ENCODE measurements around the gene LAMP1. TPM values are rescaled to one million over a fixed set of nuclear protein-coding genes. Genes with fewer than 3 reads are reported as not detected.

The LAMP1 gene
- total and polyA plus RNA-seq, 2 donors (not counting 1 experiment from before 2014, with no cell fraction given), result 52.1 to 96.1 TPM

DNA sequence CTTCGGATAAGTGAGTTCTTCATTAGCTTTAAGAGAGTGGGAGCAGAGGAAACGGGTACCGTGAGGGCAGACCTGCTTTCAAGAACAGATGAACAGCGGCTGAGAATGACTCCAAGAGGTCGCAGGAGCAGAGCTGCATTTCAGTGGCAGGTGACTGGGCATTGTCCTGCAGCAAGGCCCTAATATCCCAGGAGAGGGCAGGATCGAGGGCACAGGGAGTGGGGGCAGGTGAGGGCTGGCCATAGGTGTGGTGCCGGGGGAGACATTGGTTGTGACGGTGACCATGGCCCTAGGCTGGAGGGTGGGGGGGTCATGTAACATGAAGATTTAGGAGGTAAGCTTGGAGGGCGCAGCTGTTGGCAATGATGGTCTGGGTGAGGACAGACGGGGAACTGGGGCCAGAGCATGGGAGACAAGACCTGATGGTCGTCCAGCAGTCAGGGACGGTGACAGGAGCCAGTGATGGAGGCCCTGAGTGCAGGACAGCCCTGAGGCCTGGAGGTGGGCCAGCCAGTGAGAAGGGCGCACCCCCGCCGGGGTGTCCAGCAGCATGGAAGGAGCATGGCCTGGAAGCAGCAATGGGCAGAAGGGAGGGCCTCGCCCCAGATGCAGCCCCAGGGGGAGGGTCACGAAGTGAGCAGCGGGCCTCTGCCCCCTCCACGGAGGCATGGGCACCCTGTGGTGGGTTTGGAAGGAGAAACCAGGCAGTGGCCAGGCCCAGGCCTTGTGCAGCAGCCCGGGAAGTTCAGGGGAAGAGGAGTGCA is 29.2 kb upstream of the LAMP1 start:
- ATAC-seq (ENCODE audit: low read depth) (no peak), DNase-seq (no peak)
- Histone ChIP-seq H2AFZ (ENCODE audit: insufficient read depth, low read depth, low read length, poor library complexity, severe bottlenecking) (no peak overlapping the region), H3K4me1 (ENCODE audit: control insufficient read depth in 2 of 2, insufficient read depth in 2 of 2, low read length in 2 of 2) (no peaks in the 10 kb centered on the region), H3K9me3 (ENCODE audit: control extremely low read depth in 1 of 3, control insufficient read depth in 2 of 3, insufficient read depth in 1 of 3, low read length in 2 of 3) (no peaks in the 10 kb centered on the region), H3K36me3 (replicated peaks in 1 of 2; ENCODE audit: control extremely low read depth in 1 of 2, control insufficient read depth in 1 of 2, extremely low read depth in 1 of 2, insufficient read depth in 2 of 2, low read length in 1 of 2) (peaks cover 5 to 16% of the 10 kb centered on the region in 2 experiments), H3K27me3 (replicated peaks in 1 of 4; ENCODE audit: control extremely low read depth in 1 of 4, control insufficient read depth in 3 of 4, insufficient read depth in 4 of 4, low read length in 3 of 4) (no peaks in the 10 kb centered on the region), H3K79me2 (ENCODE audit: control insufficient read depth, insufficient read depth, low read length) (no peaks in the 10 kb centered on the region), H3K27ac (ENCODE audit: low read length in 2 of 2) (no peak overlapping the region), H3K4me3 (ENCODE audit: control extremely low read depth in 1 of 5, extremely low read depth in 1 of 5, insufficient read depth in 1 of 5, low read depth in 2 of 5, low read length in 4 of 5) (no peak overlapping the region), H4K20me1 (ENCODE audit: control insufficient read depth, insufficient read depth, low read length, poor library complexity, severe bottlenecking) (no peaks in the 10 kb centered on the region), H3K9ac (ENCODE audit: low read length) (no peak overlapping the region), H3K4me2 (replicated peaks; ENCODE audit: low read depth, low read length, poor library complexity, severe bottlenecking) (no peak overlapping the region)
- Mint-ChIP-seq H3K27ac (no peak overlapping the region), H3K4me3 (no peak overlapping the region), H3K27me3 (no peaks in the 10 kb centered on the region), H3K9me3 (ENCODE audit: insufficient read depth) (no peaks in the 10 kb centered on the region), H3K4me1 (no peaks in the 10 kb centered on the region)
- intact Hi-C loops (cut with micrococcal nuclease), result no loop called here
- TF ChIP-seq EZH2 (IDR thresholded peaks at IDR 0.05; ENCODE audit: borderline replicate concordance, insufficient read depth, low read depth, low read length, poor library complexity, severe bottlenecking), result no peak
- TF ChIP-seq, protein P1, sequence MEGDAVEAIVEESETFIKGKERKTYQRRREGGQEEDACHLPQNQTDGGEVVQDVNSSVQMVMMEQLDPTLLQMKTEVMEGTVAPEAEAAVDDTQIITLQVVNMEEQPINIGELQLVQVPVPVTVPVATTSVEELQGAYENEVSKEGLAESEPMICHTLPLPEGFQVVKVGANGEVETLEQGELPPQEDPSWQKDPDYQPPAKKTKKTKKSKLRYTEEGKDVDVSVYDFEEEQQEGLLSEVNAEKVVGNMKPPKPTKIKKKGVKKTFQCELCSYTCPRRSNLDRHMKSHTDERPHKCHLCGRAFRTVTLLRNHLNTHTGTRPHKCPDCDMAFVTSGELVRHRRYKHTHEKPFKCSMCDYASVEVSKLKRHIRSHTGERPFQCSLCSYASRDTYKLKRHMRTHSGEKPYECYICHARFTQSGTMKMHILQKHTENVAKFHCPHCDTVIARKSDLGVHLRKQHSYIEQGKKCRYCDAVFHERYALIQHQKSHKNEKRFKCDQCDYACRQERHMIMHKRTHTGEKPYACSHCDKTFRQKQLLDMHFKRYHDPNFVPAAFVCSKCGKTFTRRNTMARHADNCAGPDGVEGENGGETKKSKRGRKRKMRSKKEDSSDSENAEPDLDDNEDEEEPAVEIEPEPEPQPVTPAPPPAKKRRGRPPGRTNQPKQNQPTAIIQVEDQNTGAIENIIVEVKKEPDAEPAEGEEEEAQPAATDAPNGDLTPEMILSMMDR (IDR thresholded peaks at IDR 0.05), result no peak
- CTCF ChIA-PET, result no interaction called here
- 96% methylated on average over 20 of the region's 20 CpGs for WGBS (ENCODE audit: insufficient coverage)
- POLR2A ChIA-PET, result no interaction called here

DNA sequence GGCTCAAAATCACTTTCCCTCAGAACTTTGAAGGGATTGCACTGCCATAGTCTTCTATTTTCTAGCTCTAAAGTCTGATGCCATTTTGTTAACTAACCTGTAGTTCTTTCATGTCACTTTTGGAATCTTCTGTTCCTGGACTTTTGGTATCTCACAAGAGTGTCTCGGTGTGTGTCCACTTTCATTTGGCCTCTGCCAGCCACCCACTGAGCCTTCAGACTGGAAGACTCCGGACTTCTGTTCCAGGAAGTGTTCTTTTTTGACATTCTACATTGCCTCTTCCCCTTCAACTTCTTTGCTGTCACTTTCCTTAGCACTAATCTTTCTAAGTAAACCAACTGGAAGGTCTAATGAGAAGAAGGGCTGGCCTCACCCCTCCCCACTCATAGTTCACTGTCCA is 25.0 kb upstream of the LAMP1 start:
- intact Hi-C loops (cut with micrococcal nuclease), result no loop called here
- ChIA-PET CTCF (no interaction called here), POLR2A (no interaction called here)
- DNase-seq, result no peak
- H3K4me1 ChIP-seq (ENCODE audit: control insufficient read depth in 2 of 2, insufficient read depth in 2 of 2, low read length in 2 of 2), result no peaks in the 10 kb centered on the region
- no peaks in the 10 kb centered on the region for H3K27me3 ChIP-seq (replicated peaks in 1 of 4; ENCODE audit: control extremely low read depth in 1 of 4, control insufficient read depth in 3 of 4, insufficient read depth in 4 of 4, low read length in 3 of 4)
- H3K4me2 ChIP-seq (replicated peaks; ENCODE audit: low read depth, low read length, poor library complexity, severe bottlenecking), result no peak overlapping the region
- no peak overlapping the region for H2AFZ ChIP-seq (ENCODE audit: insufficient read depth, low read depth, low read length, poor library complexity, severe bottlenecking)
- H3K27me3 Mint-ChIP-seq, result peaks cover 4% of the 10 kb centered on the region
- no peaks in the 10 kb centered on the region for H3K36me3 ChIP-seq (replicated peaks in 1 of 2; ENCODE audit: control extremely low read depth in 1 of 2, control insufficient read depth in 1 of 2, extremely low read depth in 1 of 2, insufficient read depth in 2 of 2, low read length in 1 of 2)
- H3K4me3 Mint-ChIP-seq, result no peak overlapping the region
- no peaks in the 10 kb centered on the region for H3K4me1 Mint-ChIP-seq
- 100% methylated on average over 2 of the region's 2 CpGs for WGBS (ENCODE audit: insufficient coverage)
- no peak overlapping the region for H3K9ac ChIP-seq (ENCODE audit: low read length)
- TF ChIP-seq EZH2 (IDR thresholded peaks at IDR 0.05; ENCODE audit: borderline replicate concordance, insufficient read depth, low read depth, low read length, poor library complexity, severe bottlenecking), result no peak
- TF ChIP-seq, protein P1 (IDR thresholded peaks at IDR 0.05), result no peak
- H4K20me1 ChIP-seq (ENCODE audit: control insufficient read depth, insufficient read depth, low read length, poor library complexity, severe bottlenecking), result no peaks in the 10 kb centered on the region
- H3K79me2 ChIP-seq (ENCODE audit: control insufficient read depth, insufficient read depth, low read length), result no peaks in the 10 kb centered on the region
- H3K9me3 Mint-ChIP-seq (ENCODE audit: insufficient read depth), result no peaks in the 10 kb centered on the region
- no peak overlapping the region for H3K27ac Mint-ChIP-seq
- no peaks in the 10 kb centered on the region for H3K9me3 ChIP-seq (ENCODE audit: control extremely low read depth in 1 of 3, control insufficient read depth in 2 of 3, insufficient read depth in 1 of 3, low read length in 2 of 3)
- no peak overlapping the region for H3K4me3 ChIP-seq (ENCODE audit: control extremely low read depth in 1 of 5, extremely low read depth in 1 of 5, insufficient read depth in 1 of 5, low read depth in 2 of 5, low read length in 4 of 5)
- no peak for ATAC-seq (ENCODE audit: low read depth)
- H3K27ac ChIP-seq (ENCODE audit: low read length in 2 of 2), result no peak overlapping the region
